Calu3 (cell line): ENCODE measurements around the gene SCN2A. TPM values are rescaled to one million over a fixed set of nuclear protein-coding genes. Genes with fewer than 3 reads are reported as not detected.
A peak's percentile ranks its signal among the peaks of the same experiment; 100 is the strongest.

ENCODE experiments used
- BruUV-seq: library from RNA; stranded (reverse); fragments of 400-500 nt; replicated peaks from 2 replicates; lab custom pipeline; 2021; lab: Mats Ljungman, UMichigan
- CTCF ChIA-PET: fragments of 300-600 bp; sonication (Branson Sonifier 250); formaldehyde crosslinking; loops from one replicate; lab custom pipeline; 2022; ENCODE audit warnings: antibody characterized with exemption; lab: Charles Lee
- DNase-seq: peaks from one replicate; pipeline ENCODE4 v3.0.0; 2022
- H3K27ac Mint-ChIP-seq: one replicate; pipeline ENCODE4 v1.8.0; 2022; ENCODE audit warnings: mixed read lengths; ENCODE audit not compliant: unreplicated experiment
- H3K27me3 Mint-ChIP-seq: one replicate; pipeline ENCODE4 v1.8.0; 2022; ENCODE audit warnings: mixed read lengths; ENCODE audit not compliant: unreplicated experiment
- H3K36me3 Mint-ChIP-seq: one replicate; pipeline ENCODE4 v1.8.0; 2022; ENCODE audit warnings: mild to moderate bottlenecking, moderate library complexity, mixed read lengths; ENCODE audit not compliant: insufficient read depth, unreplicated experiment
- H3K4me1 Mint-ChIP-seq: one replicate; pipeline ENCODE4 v1.8.0; 2022; ENCODE audit warnings: mild to moderate bottlenecking, low read depth, mixed read lengths; ENCODE audit not compliant: unreplicated experiment
- H3K4me3 Mint-ChIP-seq: one replicate; pipeline ENCODE4 v1.8.0; 2022; ENCODE audit warnings: mild to moderate bottlenecking, low read depth, moderate library complexity, mixed read lengths; ENCODE audit not compliant: unreplicated experiment
- H3K9me3 Mint-ChIP-seq: one replicate; pipeline ENCODE4 v1.8.0; 2022; ENCODE audit warnings: low read depth, mixed read lengths; ENCODE audit not compliant: unreplicated experiment
- intact Hi-C: fragments of 100-400 bp; cut with micrococcal nuclease; formaldehyde crosslinking; loops from one replicate; pipeline ENCODE4 v1.10.0; 2022; ENCODE audit not compliant: unreplicated experiment
- total RNA-seq: library from RNA; stranded (reverse); gene quantifications from 2 replicates; pipeline ENCODE4 v1.2.3, GENCODE V29; 2022
- TF ChIP-seq, protein P1 (sequence below): fragments of 200-600 bp; IDR thresholded peaks from one replicate; pipeline ENCODE4 v1.8.0; 2022; ENCODE audit warnings: antibody characterized with exemption; ENCODE audit not compliant: unreplicated experiment

Gene SCN2A
- total RNA-seq, 1 experiment from 2014 or later = 0.19 TPM

- no TSS peak for BruUV-seq
- TF ChIP-seq, protein P1, sequence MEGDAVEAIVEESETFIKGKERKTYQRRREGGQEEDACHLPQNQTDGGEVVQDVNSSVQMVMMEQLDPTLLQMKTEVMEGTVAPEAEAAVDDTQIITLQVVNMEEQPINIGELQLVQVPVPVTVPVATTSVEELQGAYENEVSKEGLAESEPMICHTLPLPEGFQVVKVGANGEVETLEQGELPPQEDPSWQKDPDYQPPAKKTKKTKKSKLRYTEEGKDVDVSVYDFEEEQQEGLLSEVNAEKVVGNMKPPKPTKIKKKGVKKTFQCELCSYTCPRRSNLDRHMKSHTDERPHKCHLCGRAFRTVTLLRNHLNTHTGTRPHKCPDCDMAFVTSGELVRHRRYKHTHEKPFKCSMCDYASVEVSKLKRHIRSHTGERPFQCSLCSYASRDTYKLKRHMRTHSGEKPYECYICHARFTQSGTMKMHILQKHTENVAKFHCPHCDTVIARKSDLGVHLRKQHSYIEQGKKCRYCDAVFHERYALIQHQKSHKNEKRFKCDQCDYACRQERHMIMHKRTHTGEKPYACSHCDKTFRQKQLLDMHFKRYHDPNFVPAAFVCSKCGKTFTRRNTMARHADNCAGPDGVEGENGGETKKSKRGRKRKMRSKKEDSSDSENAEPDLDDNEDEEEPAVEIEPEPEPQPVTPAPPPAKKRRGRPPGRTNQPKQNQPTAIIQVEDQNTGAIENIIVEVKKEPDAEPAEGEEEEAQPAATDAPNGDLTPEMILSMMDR = no peak
- H3K36me3 Mint-ChIP-seq = no peaks in the 10 kb centered on the region
- no peaks in the 10 kb centered on the region for H3K4me1 Mint-ChIP-seq
- no peak overlapping the region for H3K27ac Mint-ChIP-seq
- H3K27me3 Mint-ChIP-seq = no peaks in the 10 kb centered on the region
- no peak for DNase-seq
- H3K4me3 Mint-ChIP-seq = no peak overlapping the region
- intact Hi-C loops = no loop called here
- no peaks in the 10 kb centered on the region for H3K9me3 Mint-ChIP-seq
- CTCF ChIA-PET = no interaction called here
Observed at GRCh38 chr2:165349181-165349580, 110.0 kb downstream of the SCN2A start.

GRCh38 chr2:165357758-165358157, 118.5 kb downstream of the SCN2A start:
- H3K4me1 Mint-ChIP-seq = no peaks in the 10 kb centered on the region
- H3K36me3 Mint-ChIP-seq = no peaks in the 10 kb centered on the region
- TF ChIP-seq, protein P1 = no peak
- no peaks in the 10 kb centered on the region for H3K27me3 Mint-ChIP-seq
- no peak overlapping the region for H3K27ac Mint-ChIP-seq
- intact Hi-C loops = no loop called here
- H3K4me3 Mint-ChIP-seq = no peak overlapping the region
- no peak for DNase-seq
- CTCF ChIA-PET = no interaction called here
- H3K9me3 Mint-ChIP-seq = no peaks in the 10 kb centered on the region
- no TSS peak for BruUV-seq

- no peaks in the 10 kb centered on the region for H3K9me3 Mint-ChIP-seq
- CTCF ChIA-PET = no interaction called here
- BruUV-seq = no TSS peak
- no peaks in the 10 kb centered on the region for H3K4me1 Mint-ChIP-seq
- intact Hi-C loops = no loop called here
- TF ChIP-seq, protein P1 = no peak
- H3K4me3 Mint-ChIP-seq = no peak overlapping the region
- H3K27me3 Mint-ChIP-seq = no peaks in the 10 kb centered on the region
- no peak for DNase-seq
- no peaks in the 10 kb centered on the region for H3K36me3 Mint-ChIP-seq
- no peak overlapping the region for H3K27ac Mint-ChIP-seq
Observed at GRCh38 chr2:165361514-165361913, 122.3 kb downstream of the SCN2A start.

GRCh38 chr2:165369131-165369897, 130.1 kb downstream of the SCN2A start:
- intact Hi-C loops = no loop called here
- peak; percentile 69 for DNase-seq
- TF ChIP-seq, protein P1 = no peak
- H3K27me3 Mint-ChIP-seq = no peaks in the 10 kb centered on the region
- peaks cover 8% of the 10 kb centered on the region for H3K4me1 Mint-ChIP-seq
- H3K4me3 Mint-ChIP-seq = no peak overlapping the region
- no TSS peak for BruUV-seq
- H3K36me3 Mint-ChIP-seq = no peaks in the 10 kb centered on the region
- CTCF ChIA-PET = interaction anchor here (0.6 kb wide), 2 partner anchors 1050 to 1819 kb away, joined by 3 to 4 read pairs; no protein-coding TSS in a partner anchor
- H3K9me3 Mint-ChIP-seq = no peaks in the 10 kb centered on the region
- peak overlapping the region; percentile 52 for H3K27ac Mint-ChIP-seq
